Islet of Langerhans (tissue), 1 donor: ENCODE data around the gene ZNF672.
A peak's percentile ranks its signal among the peaks of the same experiment; 100 is the strongest.
"Not testable (repeated sequence)": the region's sequence is repeated elsewhere in the genome, so short reads cannot be mapped to it uniquely, and the experiment has no call there.

Source experiments
- FAIRE-seq: peaks from one replicate; lab custom pipeline; 2011; peaks lifted over from hg19 to GRCh38; lab: Jason Lieb, UNC

ZNF672 gene

DNA sequence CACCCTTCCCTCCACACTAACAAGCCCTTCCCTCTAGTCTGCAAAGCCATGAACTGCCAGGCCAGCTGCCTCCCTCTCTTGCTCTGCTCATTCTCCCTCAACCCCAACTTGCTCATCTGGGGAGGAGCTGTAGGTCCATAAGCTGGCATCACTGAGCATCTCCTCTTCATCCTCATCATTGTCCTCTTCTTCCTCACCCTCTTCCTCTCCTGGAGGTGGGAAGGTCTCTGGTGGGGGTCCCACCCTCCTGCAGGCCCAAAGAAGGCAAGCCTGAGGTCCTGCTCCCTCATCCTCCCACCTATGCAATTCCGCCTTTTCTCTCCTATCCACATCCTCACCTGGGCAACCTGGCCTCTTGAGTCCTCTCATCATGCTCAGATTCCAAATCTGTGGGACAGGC lies 18.2 kb downstream of the ZNF672 start:
- no peak for FAIRE-seq

DNA sequence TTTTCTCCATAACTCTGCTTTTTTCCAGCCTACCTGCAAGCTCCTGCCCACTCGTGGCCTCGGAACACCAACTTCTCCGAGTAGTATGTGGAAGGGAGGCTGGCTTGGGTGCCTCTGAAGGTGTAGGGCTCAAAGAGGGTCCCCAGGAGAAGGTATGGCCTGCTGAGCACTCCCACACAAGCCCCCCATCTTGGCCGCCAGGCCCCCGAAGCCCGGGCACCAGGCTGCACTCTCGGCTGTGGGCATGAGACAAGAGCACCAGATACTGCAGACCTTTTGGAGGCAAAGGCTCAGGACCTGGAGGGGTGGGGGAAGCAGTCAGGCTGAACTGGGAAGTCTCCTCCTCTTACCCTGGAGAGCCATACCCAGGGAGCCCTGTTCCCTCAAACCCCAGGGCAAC lies 19.2 kb downstream of the ZNF672 start:
- no peak for FAIRE-seq

DNA sequence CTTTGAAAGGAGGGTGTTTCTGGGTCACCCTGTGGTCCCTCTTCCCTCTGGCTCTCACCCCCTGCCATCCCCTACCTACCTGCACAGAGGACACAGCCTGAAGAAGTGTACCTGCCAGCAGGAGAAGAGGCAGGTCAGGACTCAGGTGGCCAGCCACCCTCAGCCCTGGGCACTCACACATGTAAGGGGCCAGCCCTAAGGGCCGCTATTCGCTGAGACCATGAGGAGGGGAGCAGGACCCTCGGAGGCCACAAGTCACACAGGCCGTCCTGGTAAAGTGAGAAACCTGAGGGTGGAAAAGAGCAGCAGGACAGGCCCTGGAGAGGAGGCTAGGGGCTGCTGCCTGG lies 19.7 kb downstream of the ZNF672 start:
- no peak for FAIRE-seq

DNA sequence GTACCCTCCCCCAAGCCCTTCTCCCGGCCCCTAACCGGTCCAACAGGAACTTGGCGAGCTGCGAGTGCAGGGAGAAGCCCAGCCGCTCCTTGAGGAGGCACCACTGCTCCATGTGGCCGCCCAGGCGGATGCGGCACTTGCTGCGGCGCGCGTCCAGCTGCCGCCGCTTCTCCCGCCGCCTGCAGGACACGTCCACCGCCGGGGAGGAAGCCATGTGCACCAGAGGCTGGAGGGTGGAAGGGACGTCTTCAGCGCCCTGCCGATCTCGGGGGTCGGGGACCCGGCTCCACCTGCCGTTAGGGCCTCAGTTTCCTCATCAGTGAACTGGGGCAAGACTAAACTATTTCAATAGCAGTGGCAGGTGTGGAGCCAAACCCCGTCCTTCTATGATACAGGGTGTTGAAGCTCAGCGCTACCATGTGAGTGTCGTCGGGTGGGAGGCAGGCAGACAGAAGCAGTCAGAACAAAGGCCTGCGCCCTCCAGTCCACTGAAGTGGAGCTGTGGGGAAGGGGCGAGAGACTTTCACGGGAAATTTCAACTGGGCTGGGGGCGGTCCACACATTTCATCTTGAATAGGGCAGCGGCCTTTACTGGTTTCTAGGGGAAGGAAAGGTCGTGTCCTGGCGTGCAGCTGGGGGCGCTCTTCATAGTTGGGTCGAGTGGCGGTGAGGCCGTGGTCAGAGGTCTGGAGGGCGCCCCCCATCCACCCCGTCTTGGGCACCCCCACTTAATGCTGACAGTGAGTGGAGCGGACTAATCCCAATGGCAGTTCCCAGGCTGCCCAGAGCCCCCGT lies 20.3 kb downstream of the ZNF672 start:
- FAIRE-seq: no peak

DNA sequence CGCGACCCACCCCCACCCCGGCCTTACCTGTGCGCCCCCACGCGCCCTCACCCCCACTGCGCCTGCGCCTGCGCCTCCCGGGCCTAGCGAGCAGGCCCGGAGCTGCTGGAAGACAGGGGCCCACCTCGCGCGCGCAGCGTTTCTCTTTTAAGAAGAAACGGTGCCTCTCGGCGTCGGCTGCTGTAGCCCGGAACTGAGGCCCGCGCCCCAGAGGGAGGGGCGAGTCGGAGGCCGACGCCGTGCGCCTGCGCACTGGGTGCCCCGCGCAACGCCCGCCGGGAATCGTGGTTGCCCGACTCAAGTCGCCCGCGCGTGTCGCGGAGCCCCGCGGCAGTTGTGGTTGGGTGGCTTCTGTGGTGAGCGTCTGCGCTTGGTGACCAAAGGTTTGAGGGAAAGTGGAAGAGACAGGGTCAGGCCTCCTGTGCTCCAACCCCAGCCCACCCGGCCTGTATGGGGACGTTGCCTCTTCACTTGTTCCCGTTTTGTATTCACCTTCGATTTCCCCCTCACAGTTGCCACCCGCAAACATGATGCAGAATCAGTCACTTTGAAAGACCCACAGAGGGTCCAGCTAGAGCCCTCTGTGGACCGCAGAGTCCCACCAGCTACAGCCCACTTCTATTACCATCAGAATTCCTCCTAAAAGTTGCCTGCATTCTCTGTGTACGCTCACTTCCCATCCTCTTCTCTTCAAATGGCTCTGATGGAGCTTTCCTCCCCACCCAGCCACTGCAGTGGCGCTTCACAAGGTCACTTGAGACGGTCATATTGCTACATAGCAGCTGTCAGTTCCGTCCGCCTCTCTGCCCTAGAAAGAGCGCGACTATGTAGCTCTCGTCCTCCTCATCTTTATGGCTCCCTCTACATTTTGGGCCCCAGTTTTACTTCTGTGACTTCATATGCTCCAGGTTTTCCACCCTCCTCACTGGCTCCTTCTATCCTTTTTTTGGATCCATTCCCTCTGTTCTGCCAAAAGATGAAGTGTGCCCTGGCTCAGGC lies 21.2 kb downstream of the ZNF672 start, which contains the start of gene ZNF692:
TSS of gene ZNF692 (minus strand) at position 195 of the 999 bp plus-strand sequence. CDS start 776 bp downstream, outside the sequence.
- FAIRE-seq: no peak

DNA sequence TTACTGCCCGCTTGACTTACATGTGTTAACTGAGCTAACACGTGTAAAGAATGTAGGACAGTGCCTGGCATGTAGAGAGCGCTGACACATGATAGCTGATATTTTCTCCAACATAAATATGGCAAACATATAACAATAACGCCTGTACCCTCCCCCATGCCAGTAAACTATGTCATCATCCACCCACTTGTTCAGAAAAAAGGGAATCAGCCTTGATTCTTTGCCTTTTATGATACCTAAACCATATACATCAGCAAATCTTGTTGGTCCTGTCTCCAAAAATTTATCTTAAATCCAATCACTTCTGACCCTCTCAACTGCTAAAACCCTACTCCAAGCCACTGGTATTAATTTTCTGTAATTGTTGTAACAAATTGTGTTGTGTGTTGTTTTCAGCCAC lies 22.0 kb downstream of the ZNF672 start:
- no peak for FAIRE-seq

DNA sequence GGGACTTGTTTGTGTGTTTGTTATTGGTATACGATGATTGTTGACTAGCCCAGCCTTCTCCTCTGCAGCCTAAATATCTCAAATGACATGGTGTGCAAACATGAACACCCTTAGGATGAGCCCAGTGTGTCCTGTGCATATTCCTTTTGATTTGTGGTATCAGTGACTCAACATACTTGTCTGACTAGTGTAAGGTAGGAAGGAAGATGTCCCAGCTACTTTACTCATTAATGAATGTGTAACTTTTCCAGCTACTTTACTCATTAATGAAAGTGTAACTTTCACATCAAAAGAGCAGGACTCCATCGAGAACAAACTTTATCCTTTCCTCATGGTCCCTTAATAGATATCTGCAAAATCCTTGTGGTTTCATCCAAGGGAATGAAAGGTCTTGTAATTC lies 23.6 kb downstream of the ZNF672 start:
- FAIRE-seq: no peak

DNA sequence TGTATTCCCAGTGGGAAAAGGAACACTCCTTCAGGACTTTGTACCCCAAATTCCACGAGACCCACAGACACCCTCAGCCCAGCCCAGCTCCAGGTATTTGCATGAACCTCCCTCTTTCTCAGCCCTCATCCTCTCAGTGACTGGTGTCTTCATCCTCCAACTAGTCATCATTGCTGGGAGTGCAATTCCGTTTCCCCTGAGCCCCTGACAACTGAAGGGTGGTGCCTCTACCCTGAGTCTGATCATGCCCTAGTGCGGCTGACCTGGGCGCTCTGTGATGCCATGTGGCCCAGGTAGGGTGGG lies 24.6 kb downstream of the ZNF672 start:
- FAIRE-seq: no peak

DNA sequence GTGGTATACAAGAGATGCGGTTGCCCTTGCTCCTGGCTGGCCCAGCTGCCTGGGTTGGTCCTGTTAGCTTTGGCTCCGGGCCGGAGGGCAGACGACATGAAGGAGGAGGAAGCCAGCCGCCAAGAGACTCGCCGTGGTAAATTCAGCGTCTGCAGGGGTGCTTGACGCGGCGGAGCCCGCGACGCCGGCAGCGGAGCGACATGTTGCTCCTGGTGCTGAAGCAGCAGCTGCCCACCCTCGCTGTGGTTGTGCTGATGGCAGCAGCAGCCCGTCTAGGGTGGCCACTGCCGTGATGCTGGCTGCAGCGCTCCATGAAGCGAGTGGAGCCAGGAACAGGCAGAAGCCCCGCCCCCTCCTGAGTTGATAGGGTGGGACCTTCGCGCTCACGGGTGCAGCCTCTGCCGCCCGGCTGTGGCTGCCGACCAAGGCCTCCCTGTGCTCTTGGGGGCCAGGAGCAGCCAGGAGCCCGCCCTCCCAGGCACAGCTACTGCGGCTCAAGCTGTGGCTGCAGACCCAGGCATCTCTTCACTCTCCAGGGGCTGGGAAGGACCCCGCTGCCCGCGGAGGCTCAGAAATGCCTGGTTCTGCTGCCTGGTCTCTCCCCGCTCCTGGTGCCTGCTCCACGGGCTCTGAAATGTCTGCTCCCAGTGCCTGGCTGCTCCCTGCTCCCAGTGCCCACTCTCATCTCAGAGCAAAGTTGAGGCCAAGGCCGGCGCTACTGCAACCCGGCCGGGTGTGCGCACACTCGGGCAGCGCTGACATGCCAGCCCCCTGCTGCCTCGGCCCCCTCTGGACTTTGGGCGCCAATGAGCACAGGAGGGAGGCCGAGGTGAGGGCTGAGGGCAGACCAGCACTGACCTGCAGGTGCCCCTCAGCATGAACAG lies 25.2 kb downstream of the ZNF672 start:
- no peak for FAIRE-seq

DNA sequence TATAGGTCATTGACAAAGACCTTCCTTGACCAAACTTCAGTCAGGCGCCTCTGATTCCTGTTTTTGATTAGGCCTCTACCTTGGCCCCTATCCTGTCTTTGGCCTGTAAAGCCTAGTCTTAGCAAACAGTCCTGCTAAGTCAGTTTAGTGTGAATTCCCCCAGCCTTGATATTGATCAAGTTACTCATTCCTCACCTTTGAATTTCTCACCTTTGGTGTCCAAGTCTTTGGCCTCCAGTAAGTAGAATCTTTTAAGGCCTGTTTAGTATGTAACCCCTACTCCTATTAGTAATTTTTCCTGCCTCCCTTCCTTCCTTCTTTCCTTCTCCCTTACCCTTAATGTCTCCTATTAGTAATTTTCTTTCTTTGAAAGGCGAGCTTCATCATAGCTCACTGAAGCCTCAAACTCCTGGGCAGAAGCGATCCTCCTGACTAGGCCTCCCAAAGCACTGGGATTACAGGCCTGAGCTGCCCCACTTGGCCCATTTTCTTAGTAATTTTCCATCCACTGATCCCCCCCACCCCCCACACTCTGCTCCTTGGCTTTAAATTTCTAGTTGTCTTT lies 33.9 kb downstream of the ZNF672 start:
- no peak for FAIRE-seq

DNA sequence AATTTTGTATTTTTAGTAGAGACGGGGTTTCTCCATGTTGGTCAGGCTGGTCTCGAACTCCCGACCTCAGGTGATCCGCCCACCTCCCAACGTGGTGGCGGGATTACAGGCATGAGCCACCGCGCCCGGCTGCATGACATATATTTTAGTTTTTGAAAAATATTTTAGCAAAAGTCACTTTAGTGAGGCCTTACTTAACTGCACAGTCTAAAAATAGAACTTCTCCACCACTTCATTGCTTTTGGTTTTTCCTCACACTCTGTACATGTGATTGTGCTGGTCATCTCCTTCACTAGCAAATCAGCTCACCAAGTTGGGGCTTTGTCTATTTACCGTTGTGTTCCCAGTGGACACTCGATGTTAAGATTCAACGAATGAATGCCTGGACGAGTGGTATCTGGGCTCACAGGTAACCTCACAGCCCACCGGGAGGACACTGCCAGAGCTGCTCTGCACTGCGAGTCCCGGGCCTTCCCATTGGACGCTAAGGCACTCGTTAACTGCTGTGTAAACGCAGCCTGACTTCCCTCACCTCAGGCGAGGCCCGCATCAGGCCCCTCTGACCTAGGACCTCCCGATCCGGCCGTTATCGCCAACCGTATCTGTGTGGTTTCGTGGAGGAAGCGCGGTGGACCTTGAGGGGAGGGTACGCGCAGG lies 34.9 kb downstream of the ZNF672 start:
- no peak for FAIRE-seq

DNA sequence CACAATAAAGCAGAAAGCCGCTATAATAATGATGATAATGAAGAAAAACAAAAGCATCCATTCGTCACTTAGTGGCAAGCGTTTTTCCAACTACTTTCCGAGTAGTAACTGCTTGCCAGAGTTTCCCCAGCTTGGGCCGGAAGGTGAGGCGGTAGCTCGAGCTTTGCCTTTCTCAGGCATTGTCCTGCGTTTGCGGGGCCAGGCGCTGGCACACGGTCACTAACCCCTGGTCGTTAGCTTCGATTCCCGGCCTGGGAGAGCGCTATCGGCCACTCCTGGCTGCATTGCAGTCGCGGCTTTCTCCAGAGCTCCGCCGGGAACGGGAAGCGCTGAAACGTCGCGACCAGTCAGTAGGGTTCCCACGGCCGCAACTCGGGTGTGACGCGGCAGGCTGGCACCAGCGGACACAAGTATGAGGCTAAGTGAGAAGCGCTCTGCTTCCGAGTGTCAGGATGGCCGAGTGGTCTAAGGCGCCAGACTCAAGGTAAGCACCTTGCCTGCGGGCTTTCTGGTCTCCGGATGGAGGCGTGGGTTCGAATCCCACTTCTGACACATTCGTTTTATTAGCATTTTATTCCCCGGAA lies 35.5 kb downstream of the ZNF672 start:
- FAIRE-seq: peak; percentile 60

DNA sequence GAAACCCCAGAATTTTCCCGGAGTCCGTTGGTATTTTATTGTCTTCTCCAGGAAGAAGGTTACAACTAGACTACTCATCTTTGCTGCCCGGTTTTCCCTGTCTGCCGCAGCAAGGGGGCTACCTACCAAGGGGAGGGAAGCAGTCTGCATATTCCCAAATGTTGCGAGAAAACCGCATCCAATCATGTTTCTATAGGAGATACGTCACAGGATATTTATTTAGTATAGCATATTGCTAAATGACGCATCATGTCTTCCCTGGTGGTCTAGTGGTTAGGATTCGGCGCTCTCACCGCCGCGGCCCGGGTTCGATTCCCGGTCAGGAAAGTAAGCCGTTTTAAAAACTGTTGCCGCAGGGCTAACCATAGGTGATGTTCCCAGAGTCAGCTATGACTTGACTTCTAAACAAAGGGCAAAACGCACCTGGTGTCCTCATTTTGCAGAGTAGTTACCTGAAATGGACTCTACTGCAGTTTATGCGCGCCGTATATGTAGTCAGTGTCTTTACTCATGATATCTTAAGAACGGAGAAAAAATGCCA lies 36.0 kb downstream of the ZNF672 start:
- peak; percentile 88 for FAIRE-seq

DNA sequence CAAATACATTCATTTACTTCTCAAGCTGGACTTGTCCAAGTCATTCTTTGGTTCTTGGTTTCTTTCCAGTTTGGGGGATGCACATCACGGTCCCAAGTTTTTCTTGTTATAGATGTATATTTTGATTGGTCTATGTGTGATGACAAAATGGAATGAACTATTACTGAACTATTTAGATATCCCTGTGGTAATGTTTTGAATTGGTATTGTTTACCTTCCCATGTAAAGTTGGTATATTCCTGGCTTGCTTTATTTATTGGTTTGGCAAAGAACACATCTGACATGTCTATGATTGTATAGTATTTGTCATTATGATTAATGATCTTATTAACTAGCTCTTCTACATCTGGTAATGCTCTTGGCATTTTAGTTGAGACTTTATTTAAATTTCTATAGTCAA lies 43.2 kb downstream of the ZNF672 start:
- FAIRE-seq: no peak

DNA sequence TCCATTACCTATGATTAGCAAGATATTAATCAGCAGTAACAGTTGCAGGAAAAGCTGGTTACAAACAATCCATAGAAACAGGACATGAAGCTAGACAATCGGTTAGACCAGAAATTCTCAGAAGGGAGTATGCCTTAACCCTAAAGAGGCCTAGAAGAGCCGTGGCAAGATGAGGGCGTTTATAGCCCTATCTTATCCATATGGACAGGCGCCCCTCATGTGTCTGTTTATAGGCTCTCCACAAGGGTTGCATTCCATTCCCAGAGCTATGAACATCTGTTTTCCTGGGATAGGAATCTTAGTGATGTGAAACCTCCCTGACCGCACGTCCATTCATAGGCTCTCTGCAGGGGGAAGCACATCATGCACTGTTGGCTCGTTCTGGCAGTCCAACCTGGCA lies 44.4 kb downstream of the ZNF672 start:
- FAIRE-seq: not testable (repeated sequence)

DNA sequence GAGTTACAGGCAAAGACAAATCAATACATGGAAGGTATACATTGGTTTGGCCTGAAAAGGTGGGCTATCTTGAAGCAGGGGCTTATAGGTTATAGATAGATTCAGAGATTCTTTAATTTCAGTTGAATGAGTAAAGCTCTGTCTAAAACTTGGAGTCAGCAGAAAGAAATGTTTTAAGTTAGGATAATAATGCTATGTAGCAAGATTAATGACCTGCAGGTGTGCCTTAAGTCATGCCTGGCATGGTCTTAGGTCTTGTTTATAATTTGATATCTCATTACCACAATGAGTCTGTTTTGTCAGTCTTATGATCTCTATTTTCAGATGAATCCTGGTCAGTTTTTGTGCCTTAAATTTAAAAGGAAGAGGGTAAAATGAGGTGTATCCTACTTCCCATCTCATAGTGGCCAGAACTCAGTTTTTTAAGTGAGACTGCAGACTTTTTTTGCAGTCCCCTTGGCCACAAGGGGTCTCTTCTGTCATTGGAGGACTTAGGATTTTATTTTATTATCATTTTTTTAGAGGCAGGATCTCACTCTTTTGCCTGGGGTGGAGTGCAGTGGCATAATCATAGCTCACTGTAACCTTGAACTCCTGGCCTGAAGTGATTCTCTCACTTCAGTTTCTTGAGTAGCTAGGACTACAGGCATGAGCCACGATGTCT lies 46.7 kb downstream of the ZNF672 start:
- no peak for FAIRE-seq

DNA sequence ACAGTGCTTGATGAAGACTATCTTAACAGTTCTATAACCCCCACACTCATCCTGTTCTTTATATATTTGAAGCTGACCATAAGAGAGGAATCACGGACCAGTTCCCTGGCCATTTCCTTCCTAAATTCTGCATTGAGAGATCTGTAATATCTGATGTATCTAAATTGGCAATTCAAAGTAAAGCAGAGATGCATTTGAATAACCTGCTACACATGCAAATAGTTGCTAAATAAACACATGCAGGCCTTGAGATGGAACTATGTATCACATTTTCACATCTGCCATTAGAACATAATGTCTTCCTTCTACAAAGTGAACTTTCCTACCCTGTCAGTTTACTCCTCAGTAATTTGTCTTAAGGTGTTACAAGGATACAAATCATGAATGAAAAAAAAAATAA lies 47.6 kb downstream of the ZNF672 start:
- no peak for FAIRE-seq

DNA sequence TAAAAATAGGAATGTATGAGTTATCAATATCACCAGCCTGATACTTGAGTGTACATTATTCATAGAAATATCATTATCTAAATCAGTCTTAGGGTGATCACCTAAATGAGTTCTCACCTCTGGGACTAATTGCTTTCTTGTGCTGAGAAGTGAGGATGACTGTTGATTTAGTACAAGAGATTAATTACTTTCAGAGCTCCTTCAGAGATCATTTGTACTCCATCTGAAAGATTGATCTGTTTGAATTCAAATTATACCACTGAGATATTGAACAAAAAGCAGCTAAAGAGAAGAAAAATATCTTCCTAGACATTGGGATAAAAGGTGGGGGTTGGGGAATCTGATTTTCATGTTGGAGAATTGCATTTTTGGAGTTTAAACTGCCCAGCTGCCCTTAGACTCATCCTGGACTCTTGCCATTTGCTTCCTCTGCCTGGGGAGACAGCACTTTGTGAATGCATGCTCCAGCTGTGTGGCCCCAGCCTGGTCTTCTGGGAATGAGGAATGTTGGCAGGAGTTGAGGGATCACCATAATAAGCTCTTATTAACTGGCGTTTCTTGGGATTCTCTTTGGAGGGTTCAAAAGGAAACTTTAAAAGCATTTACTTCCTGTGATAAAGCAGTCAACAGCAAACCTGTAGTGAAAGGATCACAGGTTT lies 48.3 kb downstream of the ZNF672 start:
- FAIRE-seq: no peak

DNA sequence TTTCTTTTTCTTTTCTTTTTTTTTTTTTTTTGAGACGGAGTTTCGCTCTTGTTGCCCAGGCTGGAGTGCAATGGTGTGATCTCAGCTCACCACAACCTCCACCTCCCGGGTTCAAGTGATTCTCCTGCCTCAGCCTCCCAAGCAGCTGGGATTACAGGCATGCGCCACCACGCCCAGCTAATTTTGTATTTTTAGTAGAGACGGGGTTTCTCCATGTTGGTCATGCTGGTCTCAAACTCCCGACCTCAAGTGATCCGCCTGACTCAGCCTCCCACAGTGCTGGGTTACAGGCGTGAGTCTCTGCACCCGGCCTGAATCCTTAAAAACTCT lies 51.9 kb downstream of the ZNF672 start:
- not testable (repeated sequence) for FAIRE-seq
